Suprapubic skin (tissue), 4 donors: Measurements from ENCODE around the gene ERMAP.

ENCODE experiments used
- CTCF ChIP-seq, 2 donors: fragments of 200-600 bp in 1 of 2; fragments of 450-650 bp in 1 of 2; sonication (generic) in 1 of 2; IDR thresholded peaks; one replicate each; pipeline ENCODE4 v1.5.1; 2016 to 2019; ENCODE audit warnings: antibody characterized with exemption in 2 of 2, mild to moderate bottlenecking in 1 of 2, moderate library complexity in 1 of 2
- POLR2A ChIP-seq, 2 donors: fragments of 450-650 bp; IDR thresholded peaks; one replicate each; pipeline ENCODE4 v1.6.1; 2017; ENCODE audit warnings: antibody characterized with exemption in 2 of 2, mild to moderate bottlenecking in 2 of 2, moderate library complexity in 2 of 2
- POLR2AphosphoS5 ChIP-seq, 3 donors: sonication (generic); formaldehyde crosslinking; IDR thresholded peaks; one replicate each; pipeline ENCODE4 v1.6.1; 2017; ENCODE audit warnings: antibody characterized with exemption in 3 of 3

- TF ChIP-seq CTCF (IDR thresholded peaks at IDR 0.05) (no peak), POLR2A (IDR thresholded peaks at IDR 0.05) (no peak), POLR2AphosphoS5 (IDR thresholded peaks at IDR 0.05) (no peak)
These were observed 15.0 kb upstream of the ERMAP start for GRCh38 chr1:42801832-42802473.
